ENCODE data around the gene SSU72. TPM values are rescaled to one million over a fixed set of nuclear protein-coding genes. Genes with fewer than 3 reads are reported as not detected.

SSU72 gene
- total RNA-seq, 1 experiment from 2014 or later = 179 TPM

- Mint-ChIP-seq H3K27me3 (ENCODE audit: low read depth) (peaks cover 5% of the 10 kb centered on the region), H3K27ac (0 out of 7 replicates have a peak overlapping the region, but pooled peaks of 1 of the 3 experiments have one; percentile 7), H3K4me3 (peak overlapping the region in 1 of 2 experiments; percentile 29; a peak in 2 of 5 replicates), H3K9me3 (no peaks in the 10 kb centered on the region; a peak in 1 of 5 replicates), H3K36me3 (ENCODE audit: insufficient read depth in 1 of 3, low read depth in 3 of 3) (peaks cover 0 to 7% (median 0%) of the 10 kb centered on the region in 3 experiments; a peak in 2 of 7 replicates), H3K4me1 (peaks cover 13 to 16% of the 10 kb centered on the region in 2 experiments)
- H2BK15ac ChIP-seq (ENCODE audit: low read depth, low read length) = no peak overlapping the region
- no peaks in the 10 kb centered on the region for H3K9me3 ChIP-seq (ENCODE audit: control insufficient read depth, low read depth, low read length)
- H3T11ph ChIP-seq (ENCODE audit: low read length) = no peak overlapping the region
- H2AK5ac ChIP-seq (ENCODE audit: insufficient read length, low read length) = no peak overlapping the region
- no CpG with 5 or more reads among the region's 12 CpGs for WGBS (ENCODE audit: extremely low coverage, insufficient read length, low lambda C conversion rate)
- no peak overlapping the region for H2BK5ac ChIP-seq (ENCODE audit: insufficient read length, low read length)
- peaks cover 7% of the 10 kb centered on the region for H3K23me2 ChIP-seq (ENCODE audit: insufficient read length, low read depth, low read length, poor library complexity, severe bottlenecking)
- H3K4ac ChIP-seq (ENCODE audit: low read depth, low read length) = no peak overlapping the region
- no peaks in the 10 kb centered on the region for H3K27me3 ChIP-seq (ENCODE audit: insufficient read depth, low read length)
- no peak overlapping the region for H3K14ac ChIP-seq (ENCODE audit: insufficient read depth, low read length)
- no peak overlapping the region for H4K8ac ChIP-seq (replicated peaks; ENCODE audit: insufficient read length, low read depth, low read length)
- no peak overlapping the region for H2AFZ ChIP-seq (ENCODE audit: low read length)
- TF ChIP-seq CTCF (conservative IDR thresholded peaks at IDR 0.05) = no peak
- peaks cover 5% of the 10 kb centered on the region; the same call in 1 of the 2 replicates for H3K4me1 ChIP-seq (ENCODE audit: insufficient read depth, low read length)
- no peak overlapping the region for H3K23ac ChIP-seq (ENCODE audit: insufficient read length, low read depth, low read length)
- no peak overlapping the region for H2BK20ac ChIP-seq (ENCODE audit: low read depth, low read length, poor library complexity, severe bottlenecking)
- H3K27ac ChIP-seq (ENCODE audit: insufficient read length, low read depth, low read length) = no peak overlapping the region
- no peak for DNase-seq
- no peak overlapping the region for H2BK12ac ChIP-seq (ENCODE audit: insufficient read length, low read depth, low read length)
- H4K91ac ChIP-seq (ENCODE audit: insufficient read length, low read depth, low read length) = no peak overlapping the region
- H3K18ac ChIP-seq (ENCODE audit: insufficient read length, low read depth, low read length) = no peak overlapping the region
- H4K5ac ChIP-seq (ENCODE audit: insufficient read length, low read depth, low read length) = no peak overlapping the region
- no peak overlapping the region for H3K56ac ChIP-seq (ENCODE audit: insufficient read length, low read depth, low read length)
- no peak overlapping the region for H2BK120ac ChIP-seq (ENCODE audit: low read depth, low read length, poor library complexity, severe bottlenecking)
- no peaks in the 10 kb centered on the region for H3K79me2 ChIP-seq (ENCODE audit: insufficient read depth, low read length)
- no peaks in the 10 kb centered on the region for H3K79me1 ChIP-seq (ENCODE audit: insufficient read depth, low read depth, low read length, poor library complexity, severe bottlenecking)
- no peak overlapping the region for H3K4me2 ChIP-seq (ENCODE audit: insufficient read depth, insufficient read length, low read length)
- no peak overlapping the region for H3K9ac ChIP-seq (ENCODE audit: extremely low read depth, insufficient read length, low read length)
- no peaks in the 10 kb centered on the region for H4K20me1 ChIP-seq (ENCODE audit: control insufficient read depth, insufficient read depth, insufficient read length)
Observed at GRCh38 chr1:1609822-1610485, 35.3 kb upstream of the SSU72 start.
